Testis (tissue), 3 donors: Measurements from ENCODE around the gene HYDIN. TPM values are rescaled to one million over a fixed set of nuclear protein-coding genes. Genes with fewer than 3 reads are reported as not detected.

ENCODE experiments used
- DNase-seq: peaks from one replicate; pipeline ENCODE4 v3.0.0-alpha.2; 2019
- H3K27ac ChIP-seq, 2 donors: fragments of 200-600 bp; sonication (generic); one replicate each; pipeline ENCODE4 v1.5.1; 2019
- H3K27me3 ChIP-seq: fragments of 200-600 bp; sonication (generic); one replicate; pipeline ENCODE4 v1.5.1; 2019
- H3K36me3 ChIP-seq: fragments of 200-600 bp; sonication (generic); one replicate; pipeline ENCODE4 v1.5.1; 2017; ENCODE audit warnings: low read depth; ENCODE audit errors: missing control alignments
- H3K4me1 ChIP-seq: fragments of 200-600 bp; sonication (generic); one replicate; pipeline ENCODE4 v1.5.1; 2019
- H3K4me3 ChIP-seq, 2 donors: fragments of 200-600 bp; sonication (generic); one replicate each; pipeline ENCODE4 v1.5.1; 2017 to 2019
- H3K9me3 ChIP-seq: fragments of 200-600 bp; sonication (generic); one replicate; pipeline ENCODE4 v1.5.1; 2017
- CTCF ChIP-seq, 3 experiments: fragments of 450-650 bp in 2 of 3; fragments of 200-600 bp in 1 of 3; sonication (generic) in 1 of 3; IDR thresholded peaks; one replicate each; pipeline ENCODE4 v1.5.1; 2016 to 2019; ENCODE audit warnings: antibody characterized with exemption in 3 of 3, mild to moderate bottlenecking in 2 of 3, moderate library complexity in 1 of 3
- POLR2A ChIP-seq: fragments of 450-650 bp; IDR thresholded peaks from one replicate; pipeline ENCODE4 v1.6.1; 2017; ENCODE audit warnings: antibody characterized with exemption, mild to moderate bottlenecking, moderate library complexity
- WGBS, 2 donors: methylation state at CpG; one replicate each; pipeline ENCODE4 v1.1.5; 2018; 5-methylcytosine and 5-hydroxymethylcytosine counted together
- intact Hi-C: fragments of 100-400 bp; cut with DNase I; formaldehyde crosslinking; loops from one replicate; pipeline ENCODE4 v1.15.1; 2023; ENCODE audit warnings: low total_unique reads
- polyA plus RNA-seq: library from polyadenylated mRNA; stranded (reverse); fragments of 350-450 nt; fragmentation: Illumina TruSeq; extraction: RNeasy Lipid Tissue Mini Kit (QIAGEN cat#74804); gene quantifications from one replicate; pipeline ENCODE4 v1.2.3, GENCODE V29; 2014; ENCODE audit warnings: low read depth, low replicate concordance; ENCODE audit not compliant: insufficient read depth
- total RNA-seq, 2 donors: library from RNA; depleted of rRNA; stranded (reverse); fragments of >200 nt; gene quantifications; one replicate each; pipeline ENCODE4 v1.2.3, GENCODE V29; 2016

Gene HYDIN
- total and polyA plus RNA-seq, 3 donors from 2014 or later: 29.6 to 54.7 (median 30.3) TPM

- DNase-seq: no peak
- Histone ChIP-seq H3K27me3 (no peaks in the 10 kb centered on the region), H3K36me3 (no peaks in the 10 kb centered on the region), H3K27ac (no peak overlapping the region), H3K4me1 (peaks cover 14% of the 10 kb centered on the region), H3K4me3 (no peak overlapping the region), H3K9me3 (no peaks in the 10 kb centered on the region)
- intact Hi-C loops: no loop called here
- no peak for TF ChIP-seq POLR2A
- TF ChIP-seq CTCF (IDR thresholded peaks at IDR 0.05): no peak
- 84 to 92% methylated on average over 21 of the region's 21 CpGs for WGBS, 2 donors
These were observed 445.6 kb downstream of the HYDIN start for GRCh38 chr16:70784692-70785555.

- H3K36me3 ChIP-seq: no peaks in the 10 kb centered on the region
- no peak for DNase-seq
- 97 to 100% methylated on average over 3 of the region's 3 CpGs for WGBS, 2 donors
- no peak overlapping the region for H3K4me3 ChIP-seq
- intact Hi-C loops: no loop called here
- no peak for TF ChIP-seq CTCF (IDR thresholded peaks at IDR 0.05)
- no peak for TF ChIP-seq POLR2A
- no peaks in the 10 kb centered on the region for H3K9me3 ChIP-seq
- no peaks in the 10 kb centered on the region for H3K27me3 ChIP-seq
- no peak overlapping the region for H3K27ac ChIP-seq
- no peaks in the 10 kb centered on the region for H3K4me1 ChIP-seq
These were observed 448.3 kb downstream of the HYDIN start for GRCh38 chr16:70782237-70782636.

GRCh38 chr16:70781800-70782199, 448.7 kb downstream of the HYDIN start:
- WGBS, 2 donors: 96 to 100% methylated on average over 3 to 14 of the region's 14 CpGs
- no peaks in the 10 kb centered on the region for H3K27me3 ChIP-seq
- TF ChIP-seq CTCF (IDR thresholded peaks at IDR 0.05) (no peak), POLR2A (no peak)
- DNase-seq: no peak
- no peak overlapping the region for H3K4me3 ChIP-seq
- H3K36me3 ChIP-seq: no peaks in the 10 kb centered on the region
- H3K9me3 ChIP-seq: no peaks in the 10 kb centered on the region
- intact Hi-C loops: no loop called here
- no peaks in the 10 kb centered on the region for H3K4me1 ChIP-seq
- no peak overlapping the region for H3K27ac ChIP-seq

- intact Hi-C loops: no loop called here
- no peaks in the 10 kb centered on the region for H3K4me1 ChIP-seq
- no peaks in the 10 kb centered on the region for H3K9me3 ChIP-seq
- H3K27ac ChIP-seq: no peak overlapping the region
- H3K27me3 ChIP-seq: no peaks in the 10 kb centered on the region
- DNase-seq: no peak
- no peak overlapping the region for H3K4me3 ChIP-seq
- TF ChIP-seq POLR2A (no peak), CTCF (IDR thresholded peaks at IDR 0.05) (no peak)
- WGBS, 2 donors: 92 to 94% methylated on average over 8 to 10 of the region's 10 CpGs
- H3K36me3 ChIP-seq: no peaks in the 10 kb centered on the region
These were observed 450.0 kb downstream of the HYDIN start for GRCh38 chr16:70780546-70780945.

GRCh38 chr16:70779361-70779760, 451.2 kb downstream of the HYDIN start:
- Histone ChIP-seq H3K36me3 (no peaks in the 10 kb centered on the region), H3K9me3 (no peaks in the 10 kb centered on the region), H3K27me3 (no peaks in the 10 kb centered on the region), H3K27ac (no peak overlapping the region), H3K4me1 (no peaks in the 10 kb centered on the region), H3K4me3 (no peak overlapping the region)
- intact Hi-C loops: no loop called here
- WGBS, 2 donors: 82 to 91% methylated on average over 1 of the region's 1 CpG
- TF ChIP-seq CTCF (IDR thresholded peaks at IDR 0.05) (no peak), POLR2A (no peak)
- no peak for DNase-seq
